ENCODE results near the gene CPED1. TPM values are rescaled to one million over a fixed set of nuclear protein-coding genes. Genes with fewer than 3 reads are reported as not detected.

CPED1 gene
- total and polyA plus RNA-seq, 4 donors = 4.7 to 34.1 (median 16.7) TPM

DNA sequence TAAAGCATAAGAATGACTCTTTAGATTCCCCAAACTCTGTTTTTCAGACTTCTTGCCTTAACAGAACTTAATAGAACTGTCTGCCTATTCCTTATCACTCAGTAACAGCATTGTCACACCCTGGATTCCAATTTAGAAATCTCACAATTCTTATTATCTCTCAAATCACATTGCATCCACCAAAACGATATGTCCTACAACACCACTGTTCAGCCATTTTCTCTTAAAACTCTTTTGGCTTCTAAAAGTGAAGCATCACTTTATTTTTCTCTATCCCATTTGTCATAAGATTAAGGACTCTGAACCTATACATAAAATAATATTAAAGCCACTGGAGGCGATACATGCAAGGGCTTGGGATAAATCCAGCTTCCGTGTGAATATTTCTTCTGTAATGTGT, 1.2 kb upstream of the CPED1 start:
- H3K27me3 ChIP-seq (ENCODE audit: control insufficient read depth, insufficient read depth, low read length) = no peaks in the 10 kb centered on the region
- peaks cover 4% of the 10 kb centered on the region for H3K4me1 ChIP-seq (ENCODE audit: control insufficient read depth, insufficient read depth, low read length)
- no peak overlapping the region for H3K27ac ChIP-seq (ENCODE audit: low read depth, low read length)
- H3K36me3 ChIP-seq (ENCODE audit: control insufficient read depth, insufficient read depth, low read length) = no peaks in the 10 kb centered on the region
- peak overlapping the region; percentile 65 for H3K4me3 ChIP-seq (ENCODE audit: low read depth, low read length)
- 0% methylated on average over 1 of the region's 3 CpGs for WGBS (ENCODE audit: insufficient coverage)
- DNase-seq (ENCODE audit: low read depth in 4 of 6, low spot score in 6 of 6) = no peak
- H3K9me3 ChIP-seq (ENCODE audit: control insufficient read depth, insufficient read depth, low read length) = no peaks in the 10 kb centered on the region

DNA sequence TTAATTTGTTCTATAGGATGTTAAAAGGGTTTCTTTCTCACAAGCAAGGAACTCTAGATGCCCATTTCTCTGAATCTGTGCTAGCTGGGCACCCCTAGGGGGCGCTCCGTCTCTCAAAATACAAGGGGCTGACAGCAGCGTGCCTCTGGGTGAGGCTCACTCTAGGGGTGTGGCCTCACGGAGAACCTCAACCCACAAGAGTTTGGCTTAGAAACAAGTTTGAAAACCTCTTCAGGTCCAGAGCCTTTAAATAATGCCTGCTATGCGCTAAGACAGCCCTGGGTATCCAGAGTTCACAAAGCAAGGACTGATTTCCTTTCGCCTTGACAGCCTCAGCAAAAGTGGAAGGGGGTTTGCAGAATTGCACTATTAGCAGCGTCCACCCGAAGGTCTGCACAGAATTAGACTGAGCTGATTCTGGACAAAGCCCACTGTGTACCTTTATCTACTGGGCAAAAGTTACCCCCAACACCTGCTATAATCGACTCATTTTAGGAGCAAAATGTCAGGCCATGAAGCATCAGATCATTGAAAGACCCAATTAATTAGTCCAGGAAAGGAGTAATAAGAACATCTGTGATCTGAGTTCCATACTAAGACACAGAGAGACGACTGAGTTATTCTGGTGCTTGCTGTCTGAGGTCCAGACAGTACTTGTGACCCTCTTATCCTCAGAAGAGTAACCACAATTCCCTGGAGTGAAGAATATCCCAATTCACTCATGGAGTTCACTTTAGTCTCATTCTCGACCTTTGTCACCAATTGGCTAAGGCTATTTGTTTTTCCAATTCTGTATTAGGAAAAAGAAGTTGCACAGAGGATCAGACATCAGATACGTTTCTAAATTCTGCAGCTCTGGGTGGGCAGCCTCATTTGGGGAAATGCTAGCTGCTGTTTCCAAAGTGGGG, 574 bp upstream of the CPED1 start:
- WGBS (ENCODE audit: insufficient coverage) = 1% methylated on average over 8 of the region's 12 CpGs
- H3K4me1 ChIP-seq (ENCODE audit: control insufficient read depth, insufficient read depth, low read length) = peaks cover 4% of the 10 kb centered on the region
- peak overlapping the region; percentile 82 for H3K27ac ChIP-seq (ENCODE audit: low read depth, low read length)
- peak overlapping the region; percentile 65 for H3K4me3 ChIP-seq (ENCODE audit: low read depth, low read length)
- no peaks in the 10 kb centered on the region for H3K27me3 ChIP-seq (ENCODE audit: control insufficient read depth, insufficient read depth, low read length)
- no peaks in the 10 kb centered on the region for H3K9me3 ChIP-seq (ENCODE audit: control insufficient read depth, insufficient read depth, low read length)
- no peaks in the 10 kb centered on the region for H3K36me3 ChIP-seq (ENCODE audit: control insufficient read depth, insufficient read depth, low read length)
- DNase-seq (ENCODE audit: low read depth in 4 of 6, low spot score in 6 of 6) = peak; percentile 65 to 91 (median 68)

DNA sequence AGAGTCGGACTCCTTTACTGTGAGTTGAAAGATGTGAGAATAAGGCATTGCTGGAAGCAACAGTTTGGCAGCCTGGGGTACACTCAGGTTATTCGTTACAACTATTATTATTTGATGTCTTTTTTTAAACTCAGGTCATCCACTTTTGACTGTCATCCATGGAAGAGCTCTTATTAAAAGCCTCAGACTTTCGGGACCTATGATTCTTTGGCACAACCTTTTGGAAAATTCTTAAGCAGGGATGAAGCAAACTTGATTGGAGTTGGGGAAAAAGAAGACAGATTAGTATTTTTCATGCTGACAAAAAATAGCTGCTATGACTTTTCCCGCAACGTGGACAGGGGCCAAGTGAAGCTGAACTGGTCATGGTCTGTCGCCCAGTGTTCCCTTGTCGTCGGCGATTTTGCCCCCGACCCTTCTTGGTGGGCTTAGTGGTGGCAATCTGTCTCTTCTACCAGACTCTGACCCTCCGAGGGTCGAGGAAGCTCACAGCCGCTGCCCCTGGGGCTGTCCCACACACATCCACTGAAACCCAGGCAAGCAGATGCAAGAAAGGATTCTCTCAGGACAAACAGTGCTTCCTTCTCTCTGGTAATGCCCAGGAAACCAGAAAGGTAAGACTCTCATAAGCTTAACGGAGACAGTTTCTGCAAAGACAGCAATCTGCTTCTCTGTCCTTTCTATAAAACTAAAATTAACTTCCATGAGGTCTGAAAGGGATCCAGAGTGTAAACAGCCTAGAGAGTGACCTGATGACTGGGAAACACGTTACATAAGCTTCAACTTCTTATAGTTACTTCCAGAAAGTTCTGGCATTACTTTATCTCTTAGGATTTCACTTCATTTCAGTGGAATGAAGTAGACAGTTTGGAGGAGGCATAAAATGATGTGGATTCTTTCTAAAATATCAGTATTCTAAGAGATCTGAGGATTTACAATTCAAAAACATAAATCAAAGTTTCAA, 1.0 kb downstream of the CPED1 start:
- H3K4me1 ChIP-seq (ENCODE audit: control insufficient read depth, insufficient read depth, low read length) = peaks cover 4% of the 10 kb centered on the region

GRCh38 chr7:120990468-120991118, 2.1 kb downstream of the CPED1 start:
- 100% methylated on average over 1 of the region's 6 CpGs for WGBS (ENCODE audit: insufficient coverage)
- peak in 1 of 6 donors; percentile 17 for DNase-seq (ENCODE audit: low read depth in 4 of 6, low spot score in 6 of 6)
- peak overlapping the region; percentile 65 for H3K4me3 ChIP-seq (ENCODE audit: low read depth, low read length)
- H3K36me3 ChIP-seq (ENCODE audit: control insufficient read depth, insufficient read depth, low read length) = no peaks in the 10 kb centered on the region
- H3K27me3 ChIP-seq (ENCODE audit: control insufficient read depth, insufficient read depth, low read length) = no peaks in the 10 kb centered on the region
- H3K4me1 ChIP-seq (ENCODE audit: control insufficient read depth, insufficient read depth, low read length) = peaks cover 4% of the 10 kb centered on the region
- H3K9me3 ChIP-seq (ENCODE audit: control insufficient read depth, insufficient read depth, low read length) = no peaks in the 10 kb centered on the region
- H3K27ac ChIP-seq (ENCODE audit: low read depth, low read length) = peak overlapping the region; percentile 65

More for the DNA sequence above, 1.0 kb downstream of the CPED1 start:
- peak overlapping the region; percentile 65 for H3K4me3 ChIP-seq (ENCODE audit: low read depth, low read length)
- no peak for DNase-seq (ENCODE audit: low read depth in 4 of 6, low spot score in 6 of 6)
- WGBS (ENCODE audit: insufficient coverage) = 51% methylated on average over 10 of the region's 15 CpGs
- H3K9me3 ChIP-seq (ENCODE audit: control insufficient read depth, insufficient read depth, low read length) = no peaks in the 10 kb centered on the region
- H3K36me3 ChIP-seq (ENCODE audit: control insufficient read depth, insufficient read depth, low read length) = no peaks in the 10 kb centered on the region
- peak overlapping the region; percentile 65 for H3K27ac ChIP-seq (ENCODE audit: low read depth, low read length)
- no peaks in the 10 kb centered on the region for H3K27me3 ChIP-seq (ENCODE audit: control insufficient read depth, insufficient read depth, low read length)

DNA sequence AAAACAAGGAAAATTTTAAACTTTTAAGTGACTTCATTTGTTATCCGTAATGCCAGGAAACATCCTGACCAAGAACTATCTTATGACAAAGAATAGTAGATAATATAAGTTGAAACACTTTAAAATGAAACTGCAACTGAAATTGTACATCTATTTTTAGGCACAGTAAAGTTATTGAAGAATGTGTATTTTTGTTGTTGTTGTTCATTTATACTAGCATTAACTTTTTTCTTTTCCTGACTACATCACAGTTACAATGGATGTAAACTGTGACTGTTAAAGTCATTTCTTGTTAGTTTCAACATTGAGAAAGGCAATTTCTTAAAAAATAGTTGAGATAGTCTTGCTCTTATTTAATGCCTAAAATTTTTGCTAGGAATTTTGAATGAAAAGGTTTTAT, 2.6 kb downstream of the CPED1 start:
- Histone ChIP-seq H3K27ac (ENCODE audit: low read depth, low read length) (no peak overlapping the region), H3K4me3 (ENCODE audit: low read depth, low read length) (peak overlapping the region; percentile 65), H3K4me1 (ENCODE audit: control insufficient read depth, insufficient read depth, low read length) (peaks cover 4% of the 10 kb centered on the region), H3K9me3 (ENCODE audit: control insufficient read depth, insufficient read depth, low read length) (no peaks in the 10 kb centered on the region), H3K27me3 (ENCODE audit: control insufficient read depth, insufficient read depth, low read length) (no peaks in the 10 kb centered on the region), H3K36me3 (ENCODE audit: control insufficient read depth, insufficient read depth, low read length) (no peaks in the 10 kb centered on the region)
- DNase-seq (ENCODE audit: low read depth in 4 of 6, low spot score in 6 of 6) = no peak
- WGBS (ENCODE audit: insufficient coverage) = no CpG with 5 or more reads among the region's 1 CpG

- no peak for DNase-seq (ENCODE audit: low read depth in 4 of 6, low spot score in 6 of 6)
- Histone ChIP-seq H3K4me3 (ENCODE audit: low read depth, low read length) (peak overlapping the region; percentile 65), H3K27me3 (ENCODE audit: control insufficient read depth, insufficient read depth, low read length) (no peaks in the 10 kb centered on the region), H3K4me1 (ENCODE audit: control insufficient read depth, insufficient read depth, low read length) (peaks cover 4% of the 10 kb centered on the region), H3K36me3 (ENCODE audit: control insufficient read depth, insufficient read depth, low read length) (no peaks in the 10 kb centered on the region), H3K9me3 (ENCODE audit: control insufficient read depth, insufficient read depth, low read length) (no peaks in the 10 kb centered on the region), H3K27ac (ENCODE audit: low read depth, low read length) (no peak overlapping the region)
- no CpG with 5 or more reads among the region's 2 CpGs for WGBS (ENCODE audit: insufficient coverage)
Measured at GRCh38 chr7:120991581-120991980, 3.1 kb downstream of the CPED1 start.

GRCh38 chr7:120992272-120992964, 3.9 kb downstream of the CPED1 start:
- Histone ChIP-seq H3K27ac (ENCODE audit: low read depth, low read length) (no peak overlapping the region), H3K27me3 (ENCODE audit: control insufficient read depth, insufficient read depth, low read length) (no peaks in the 10 kb centered on the region), H3K4me3 (ENCODE audit: low read depth, low read length) (no peak overlapping the region), H3K36me3 (ENCODE audit: control insufficient read depth, insufficient read depth, low read length) (no peaks in the 10 kb centered on the region), H3K4me1 (ENCODE audit: control insufficient read depth, insufficient read depth, low read length) (peaks cover 4% of the 10 kb centered on the region), H3K9me3 (ENCODE audit: control insufficient read depth, insufficient read depth, low read length) (no peaks in the 10 kb centered on the region)
- DNase-seq (ENCODE audit: low read depth in 4 of 6, low spot score in 6 of 6) = no peak

DNA sequence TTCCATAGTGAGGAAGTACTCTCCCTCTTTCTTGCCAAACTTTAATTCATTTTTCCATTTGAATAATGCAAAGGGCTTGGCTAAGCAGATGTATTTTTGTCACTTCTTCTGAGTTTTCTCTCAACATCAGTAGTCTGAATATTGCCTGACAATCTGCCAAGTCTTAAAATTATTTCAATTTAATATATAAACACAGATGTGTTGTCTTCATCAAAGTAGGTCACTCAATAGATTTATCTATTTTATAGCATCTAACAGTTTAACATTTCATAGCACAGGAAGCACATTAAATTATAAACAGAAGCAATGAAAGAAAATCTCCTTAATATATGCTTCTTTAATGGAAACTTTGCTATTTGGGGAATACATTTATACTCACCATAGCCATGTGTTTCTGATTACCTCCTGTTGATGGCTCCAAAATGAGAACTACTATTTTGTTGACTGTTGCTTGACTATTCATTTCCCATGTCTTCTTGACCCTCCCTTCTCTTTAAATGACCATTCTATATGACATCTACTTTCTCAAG, 4.5 kb downstream of the CPED1 start:
- Histone ChIP-seq H3K36me3 (ENCODE audit: control insufficient read depth, insufficient read depth, low read length) (no peaks in the 10 kb centered on the region), H3K4me3 (ENCODE audit: low read depth, low read length) (no peak overlapping the region), H3K27ac (ENCODE audit: low read depth, low read length) (no peak overlapping the region), H3K9me3 (ENCODE audit: control insufficient read depth, insufficient read depth, low read length) (no peaks in the 10 kb centered on the region), H3K4me1 (ENCODE audit: control insufficient read depth, insufficient read depth, low read length) (peaks cover 4% of the 10 kb centered on the region), H3K27me3 (ENCODE audit: control insufficient read depth, insufficient read depth, low read length) (no peaks in the 10 kb centered on the region)
- DNase-seq (ENCODE audit: low read depth in 4 of 6, low spot score in 6 of 6) = peak in 1 of 6 donors; percentile 36
